NT2/D1 (cell line): ENCODE data around the gene RAB3C.

ENCODE experiments used
- SUZ12 ChIP-seq: IDR thresholded peaks from 2 replicates; pipeline ENCODE4 v1.6.1; 2011; ENCODE audit not compliant: insufficient read length, insufficient read depth; ENCODE audit errors: extremely low read depth
- YY1 ChIP-seq: IDR thresholded peaks from 2 replicates; pipeline ENCODE4 v1.6.1; 2011; ENCODE audit not compliant: insufficient read length, insufficient read depth
- ZNF274 ChIP-seq: IDR thresholded peaks from 2 replicates; pipeline ENCODE4 v1.6.1; 2011; ENCODE audit warnings: mild to moderate bottlenecking, low read depth, low read length

DNA sequence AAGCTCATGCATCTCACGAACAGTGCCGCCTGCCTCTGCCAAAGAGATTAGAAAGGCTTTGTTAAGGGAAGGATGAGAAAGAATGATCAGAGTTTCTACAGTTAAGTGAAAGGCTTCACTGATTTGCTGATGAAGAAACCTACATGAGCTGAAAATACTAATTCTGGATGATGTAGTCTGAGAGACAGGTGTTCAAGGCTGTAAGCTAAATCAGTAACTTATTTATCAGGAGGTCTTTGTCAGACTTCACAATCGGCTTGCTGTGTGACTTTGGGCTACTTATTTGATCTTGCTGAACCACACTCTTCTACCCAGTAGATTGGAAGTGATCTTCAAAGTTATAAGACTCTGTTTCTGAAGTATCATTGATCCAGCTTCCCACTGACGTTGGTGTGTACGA lies 264.2 kb downstream of the RAB3C start:
- TF ChIP-seq ZNF274 (no peak), SUZ12 (no peak), YY1 (no peak)
